ENCODE data around the gene GPC6.

GPC6 gene

DNA sequence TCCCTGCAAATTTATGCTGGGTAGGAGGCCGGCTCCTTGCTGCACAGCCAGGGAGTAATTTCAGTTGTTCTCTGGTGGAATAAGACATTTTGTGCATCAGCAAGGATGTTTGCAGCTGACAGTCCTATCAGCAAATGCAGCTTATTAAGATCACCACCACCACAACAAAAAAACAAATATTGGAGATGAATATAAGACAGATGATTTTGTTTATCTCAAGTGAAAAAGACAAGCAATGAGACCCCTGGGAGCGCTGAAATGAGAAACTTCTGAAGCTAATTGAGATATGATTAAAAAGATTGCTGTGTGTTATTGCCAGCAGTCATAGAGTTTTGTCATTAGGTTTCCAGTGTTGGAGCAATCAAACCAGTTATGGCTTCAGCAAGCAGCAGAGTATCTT lies 505.6 kb downstream of the GPC6 start:
- DNase-seq (ENCODE audit: low read depth in 2 of 2) = no peak

DNA sequence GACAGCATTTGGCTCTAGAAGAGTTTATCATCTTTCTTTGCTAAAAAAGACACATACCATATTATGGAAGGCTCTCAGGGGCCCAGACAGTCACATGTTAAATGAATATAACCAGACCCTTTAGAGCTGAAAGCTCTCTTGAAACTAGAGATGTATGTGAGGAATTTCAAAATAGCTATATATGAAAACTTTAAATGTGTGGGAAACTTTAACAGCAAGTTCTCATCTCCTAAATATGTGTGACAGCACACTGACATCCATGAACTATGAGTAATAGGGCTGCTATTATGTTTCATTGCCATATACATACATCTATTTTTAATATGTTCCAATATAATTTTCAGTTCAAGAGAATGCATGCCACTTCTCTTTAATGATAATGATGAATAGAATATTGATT lies 509.5 kb downstream of the GPC6 start:
- DNase-seq (ENCODE audit: low read depth in 2 of 2) = no peak

DNA sequence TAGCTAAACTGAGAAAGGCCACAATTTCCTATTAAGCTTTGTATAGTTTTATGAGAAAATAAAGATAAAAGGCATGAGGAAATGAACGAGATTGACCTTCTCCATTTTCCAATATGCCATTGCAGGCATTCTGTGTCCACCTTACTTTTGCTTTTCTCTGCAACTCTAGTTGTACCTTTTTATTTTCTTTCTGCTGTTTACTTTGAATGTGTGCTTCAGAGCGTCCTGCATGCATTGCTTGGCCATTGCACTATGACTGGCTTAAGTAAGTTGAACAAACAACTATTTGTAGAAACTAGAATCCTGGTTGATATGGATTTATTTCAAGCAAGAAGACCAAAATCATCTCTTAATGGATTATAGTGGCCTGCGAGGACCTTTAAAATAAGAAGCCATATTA lies 510.3 kb downstream of the GPC6 start:
- no peak for DNase-seq (ENCODE audit: low read depth in 2 of 2)

DNA sequence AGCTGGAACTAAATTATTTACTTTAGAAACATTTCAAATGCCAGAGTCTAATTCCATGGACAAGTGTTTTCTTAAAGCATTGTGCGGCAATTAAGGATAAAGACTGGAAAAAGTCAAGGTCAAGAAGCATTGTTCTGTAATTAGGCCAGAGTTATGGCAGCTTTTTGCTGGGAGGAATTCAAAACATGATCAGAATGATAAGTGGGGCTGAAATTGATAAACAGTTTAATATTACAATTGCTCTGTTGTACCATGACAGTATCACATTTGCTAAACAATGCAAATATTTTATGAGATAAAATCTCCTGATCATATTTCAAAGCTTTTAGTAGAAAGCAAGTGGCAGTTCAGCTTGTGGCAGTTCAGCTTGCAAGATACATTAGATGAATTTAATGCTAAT lies 513.7 kb downstream of the GPC6 start:
- DNase-seq (ENCODE audit: low read depth in 2 of 2) = no peak

DNA sequence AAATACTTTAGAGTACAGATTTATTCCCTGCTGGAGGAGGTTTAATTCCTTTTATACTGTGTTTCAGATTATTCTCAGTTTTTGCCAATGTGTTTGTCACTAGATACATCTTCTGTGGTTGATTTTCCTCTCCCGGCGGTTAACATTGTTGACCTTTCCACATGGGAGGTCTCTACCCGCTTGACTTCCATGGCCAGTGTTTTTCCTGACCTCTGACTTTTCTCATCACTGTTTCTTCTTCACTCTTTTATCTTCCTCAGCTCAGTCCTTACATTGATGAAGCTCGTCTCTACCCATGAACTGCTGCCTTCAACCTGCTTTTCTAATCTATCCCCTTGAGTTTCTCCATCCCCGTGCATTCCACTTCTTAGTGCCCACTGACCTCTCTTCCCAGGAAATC lies 517.4 kb downstream of the GPC6 start:
- DNase-seq (ENCODE audit: low read depth in 2 of 2) = no peak

DNA sequence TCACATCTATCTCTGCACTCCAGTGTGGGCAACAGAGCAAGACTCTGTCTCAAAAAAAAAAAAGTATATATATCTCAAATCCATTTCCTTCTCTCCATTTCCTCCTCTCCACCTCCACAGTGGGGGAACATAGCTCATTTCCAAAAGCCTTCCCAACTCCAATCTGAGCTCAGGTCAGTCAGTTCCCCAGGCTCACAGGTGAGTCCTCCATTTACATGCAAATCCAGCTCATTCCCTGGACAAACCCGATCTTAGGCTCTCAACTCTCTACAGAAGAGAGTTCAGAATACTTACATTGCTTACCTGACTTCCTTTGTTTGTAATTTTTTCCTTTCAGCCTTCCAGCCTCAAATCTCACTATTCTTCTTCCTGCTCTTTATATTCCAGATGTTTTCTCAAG lies 518.3 kb downstream of the GPC6 start:
- DNase-seq (ENCODE audit: low read depth in 2 of 2) = no peak

DNA sequence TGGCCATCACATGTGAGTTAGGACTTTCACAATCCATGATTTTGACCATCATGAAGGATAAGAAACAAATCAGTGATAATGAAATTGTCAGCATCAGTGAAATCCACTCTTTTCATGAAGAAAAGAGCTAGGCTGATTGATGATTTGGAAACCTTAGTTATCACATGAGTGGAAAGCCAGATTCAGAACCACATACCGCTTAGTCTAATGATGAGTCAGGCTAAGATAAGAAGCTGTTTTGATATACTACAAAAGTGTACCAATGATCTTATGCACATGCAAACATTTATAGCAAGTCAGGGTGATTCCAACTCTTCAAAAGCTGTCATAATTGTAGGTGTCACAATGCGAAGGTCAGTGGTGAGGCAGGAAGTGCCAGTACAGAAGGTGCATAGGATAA lies 519.3 kb downstream of the GPC6 start:
- no peak for DNase-seq (ENCODE audit: low read depth in 2 of 2)

DNA sequence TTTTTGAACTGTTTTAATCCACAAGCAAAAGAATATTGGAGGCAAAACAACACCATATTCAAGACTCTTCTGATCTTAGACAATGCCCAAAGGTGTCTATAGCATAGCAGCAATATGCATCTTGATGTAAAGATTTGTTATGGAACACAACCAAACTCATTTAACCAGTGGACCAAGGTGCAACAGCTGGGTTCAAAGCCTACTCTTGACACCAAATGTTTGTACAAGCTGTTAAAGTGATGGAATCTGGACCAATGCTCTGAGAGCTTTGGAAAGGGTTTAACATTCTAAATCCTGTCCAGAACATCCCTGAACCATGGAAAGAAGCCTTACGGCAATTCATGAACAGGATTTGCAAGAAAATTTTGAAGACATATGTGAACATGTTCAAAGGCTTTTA lies 520.0 kb downstream of the GPC6 start:
- no peak for DNase-seq (ENCODE audit: low read depth in 2 of 2)

DNA sequence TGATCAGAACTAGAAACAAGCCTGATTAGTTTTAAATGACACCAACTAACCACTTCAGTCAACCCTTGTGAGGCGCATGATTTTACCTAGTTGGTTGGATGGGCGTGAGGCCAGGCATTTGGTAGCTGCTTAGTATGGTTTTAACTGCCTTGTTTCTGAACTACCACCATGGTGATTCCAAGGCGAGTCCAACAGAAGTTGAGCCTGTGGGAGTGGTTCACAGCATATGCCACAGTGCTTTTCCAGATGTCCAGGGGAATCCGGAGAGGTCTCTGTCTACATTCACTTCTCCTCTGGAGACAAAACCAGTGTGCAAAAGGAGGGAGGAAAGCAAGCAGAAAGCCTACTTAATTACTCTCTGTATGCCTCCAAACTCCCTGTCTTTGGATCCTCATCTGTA lies 524.1 kb downstream of the GPC6 start:
- DNase-seq (ENCODE audit: low read depth in 2 of 2) = no peak

DNA sequence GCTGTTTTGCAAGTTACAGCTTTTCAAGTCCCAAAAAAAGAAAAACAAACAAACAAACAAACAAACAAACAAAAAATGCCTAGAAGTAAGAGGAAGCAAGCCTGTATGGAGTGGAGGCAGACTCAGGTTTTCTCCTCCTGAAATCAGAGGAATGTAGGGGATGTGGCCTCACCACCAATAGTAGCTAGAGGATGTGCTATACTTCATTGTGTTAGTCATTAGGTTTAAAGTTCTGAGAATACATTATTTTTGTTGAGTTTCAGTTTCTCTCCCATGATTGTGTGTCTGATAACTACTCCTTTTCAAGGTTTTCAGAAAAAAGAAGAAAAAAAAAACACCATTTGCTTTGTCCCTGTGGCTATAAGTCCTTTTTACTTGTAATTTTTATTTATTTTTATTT lies 524.5 kb downstream of the GPC6 start:
- no peak for DNase-seq (ENCODE audit: low read depth in 2 of 2)

DNA sequence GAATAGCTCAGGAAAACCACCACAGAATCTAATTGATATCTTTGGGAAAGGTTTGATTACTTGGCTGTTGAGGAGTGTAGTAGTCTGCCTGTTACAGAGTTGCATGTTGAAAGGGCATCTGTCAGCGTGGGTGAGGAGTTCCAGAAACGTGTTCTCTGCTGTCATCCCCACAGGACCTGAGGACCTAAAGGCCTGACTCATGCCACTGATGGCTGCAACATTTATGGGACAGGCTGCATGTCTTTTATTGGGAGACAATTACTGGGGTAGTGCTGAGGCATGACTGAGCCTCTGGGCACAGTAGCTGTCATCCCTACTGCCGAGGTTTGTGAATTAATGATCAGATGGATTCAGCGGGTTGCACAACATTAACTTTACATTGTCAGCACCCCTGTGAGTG lies 525.9 kb downstream of the GPC6 start:
- DNase-seq (ENCODE audit: low read depth in 2 of 2) = no peak

DNA sequence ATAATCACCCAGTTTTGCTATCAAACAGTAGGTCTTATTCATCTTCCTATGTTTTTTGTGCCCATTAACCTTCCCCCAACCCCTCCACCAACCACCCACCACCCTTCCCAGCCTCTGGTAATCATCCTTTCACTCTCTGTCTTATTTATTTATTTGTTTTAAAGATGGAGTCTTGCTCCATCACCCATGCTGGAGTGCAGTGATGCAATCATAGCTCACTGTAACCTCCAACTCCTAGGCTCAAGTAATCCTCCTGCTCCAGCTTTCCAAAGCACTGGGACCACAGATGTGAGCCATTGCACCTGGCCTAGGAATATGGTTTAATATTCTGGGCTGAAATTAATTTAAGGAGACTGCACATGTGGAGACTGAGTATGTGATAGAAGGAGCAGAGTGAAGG lies 527.0 kb downstream of the GPC6 start:
- DNase-seq (ENCODE audit: low read depth in 2 of 2) = no peak

DNA sequence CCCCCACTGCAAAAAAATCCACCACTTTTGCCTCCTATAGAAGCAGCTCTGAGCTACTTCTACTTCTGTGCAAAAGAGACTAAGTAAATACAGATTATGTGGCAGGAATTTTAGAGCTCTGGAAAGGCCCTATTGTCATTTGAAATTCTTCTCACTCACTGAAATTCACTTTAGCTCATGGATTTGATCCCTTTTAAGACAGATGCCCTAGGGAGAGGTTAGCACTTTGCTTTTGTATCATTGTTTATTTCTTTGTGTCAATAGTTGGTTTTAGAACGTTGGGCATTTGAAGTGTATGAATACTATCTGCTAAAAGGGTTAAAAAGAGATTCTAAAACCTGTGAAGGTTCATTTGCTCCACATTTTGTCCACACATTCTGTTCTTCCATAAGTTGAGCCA lies 528.7 kb downstream of the GPC6 start:
- DNase-seq (ENCODE audit: low read depth in 2 of 2) = no peak

DNA sequence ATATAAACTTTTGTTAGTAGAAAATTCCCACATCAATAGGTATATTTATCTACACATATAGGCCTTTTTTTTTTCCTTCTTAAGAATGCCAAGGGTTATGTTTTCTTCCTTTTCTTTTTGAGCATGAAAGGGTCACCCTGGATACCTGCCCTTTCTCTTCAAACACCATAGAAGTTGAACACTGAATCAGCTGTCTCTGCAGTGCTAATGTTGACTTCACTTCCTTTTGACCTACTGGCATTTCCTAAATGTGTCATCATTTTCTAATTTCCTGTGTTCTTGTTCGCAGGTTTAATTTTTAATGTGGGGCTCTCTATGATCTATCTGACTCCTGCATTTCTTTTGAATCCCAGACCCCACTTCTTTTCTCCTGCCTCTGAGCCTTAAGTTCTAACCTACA lies 532.0 kb downstream of the GPC6 start:
- DNase-seq (ENCODE audit: low read depth in 2 of 2) = no peak

DNA sequence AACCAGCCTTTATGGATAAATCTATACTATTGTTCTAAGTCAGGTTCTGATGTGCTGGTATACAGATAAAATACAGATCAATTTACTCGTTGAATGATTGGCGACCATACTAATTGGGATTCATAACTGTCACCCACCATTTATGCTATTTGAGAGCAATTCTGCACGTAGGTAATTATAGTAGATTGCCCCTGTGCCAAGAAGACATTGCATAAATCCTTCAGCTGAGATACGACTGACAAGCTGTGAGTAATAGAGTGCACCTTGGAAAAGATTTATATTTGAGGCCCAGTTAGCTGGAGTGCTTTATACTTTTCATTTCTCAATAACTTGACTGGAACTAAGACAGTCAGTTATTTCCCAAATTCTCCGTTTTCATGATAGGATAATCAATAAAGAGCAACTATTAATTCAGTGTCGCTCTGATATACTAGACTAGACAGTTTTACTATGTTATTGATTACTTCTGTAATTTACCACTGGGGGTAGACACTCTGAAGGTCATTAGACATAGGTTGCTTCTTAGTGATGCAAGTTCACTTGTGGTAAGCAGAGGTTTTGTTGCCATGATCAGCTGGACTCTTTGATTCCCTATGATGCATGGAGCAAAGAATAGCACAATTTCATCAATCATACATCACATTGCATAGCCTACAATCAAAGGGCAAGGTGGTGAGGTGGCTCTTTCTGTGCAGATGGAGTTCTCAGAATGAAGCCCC lies 536.3 kb downstream of the GPC6 start:
- no peak for DNase-seq (ENCODE audit: low read depth in 2 of 2)

DNA sequence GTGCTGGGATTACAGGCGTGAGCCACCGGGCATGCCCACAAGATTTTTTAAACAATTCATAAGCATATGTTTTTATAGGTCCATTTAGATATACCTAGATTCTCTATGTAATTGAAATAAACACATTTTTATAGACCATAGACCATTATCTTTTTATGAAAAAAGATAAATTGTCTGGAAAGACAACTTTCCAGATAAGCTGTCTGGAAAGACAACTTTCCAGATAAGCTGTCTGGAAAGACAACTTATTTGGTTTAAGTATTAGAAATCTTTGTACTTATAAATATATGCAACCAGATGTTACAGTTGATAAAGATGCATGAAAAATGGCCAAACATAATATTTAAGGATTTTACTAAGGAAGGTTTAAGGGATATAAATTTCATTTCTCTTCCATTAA lies 538.5 kb downstream of the GPC6 start:
- DNase-seq (ENCODE audit: low read depth in 2 of 2) = no peak

DNA sequence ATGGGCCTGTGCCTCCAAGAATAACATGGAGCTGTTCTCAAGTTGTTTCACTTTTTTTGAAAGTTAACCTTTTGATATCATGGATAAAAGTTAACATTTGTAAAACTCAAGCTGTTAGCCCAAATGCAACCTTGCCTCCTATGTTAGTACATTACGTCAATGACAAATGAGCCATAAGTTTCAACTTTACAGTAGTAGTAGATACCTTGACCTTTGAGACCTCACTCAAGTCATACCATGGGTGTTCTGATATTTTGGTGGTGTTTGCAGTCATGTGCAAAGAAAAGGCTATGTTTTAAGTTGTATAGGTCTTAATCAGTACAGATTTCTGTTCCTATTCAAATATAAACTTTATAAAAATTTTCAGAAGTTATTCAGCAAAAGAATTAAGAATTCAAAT lies 539.2 kb downstream of the GPC6 start:
- no peak for DNase-seq (ENCODE audit: low read depth in 2 of 2)

DNA sequence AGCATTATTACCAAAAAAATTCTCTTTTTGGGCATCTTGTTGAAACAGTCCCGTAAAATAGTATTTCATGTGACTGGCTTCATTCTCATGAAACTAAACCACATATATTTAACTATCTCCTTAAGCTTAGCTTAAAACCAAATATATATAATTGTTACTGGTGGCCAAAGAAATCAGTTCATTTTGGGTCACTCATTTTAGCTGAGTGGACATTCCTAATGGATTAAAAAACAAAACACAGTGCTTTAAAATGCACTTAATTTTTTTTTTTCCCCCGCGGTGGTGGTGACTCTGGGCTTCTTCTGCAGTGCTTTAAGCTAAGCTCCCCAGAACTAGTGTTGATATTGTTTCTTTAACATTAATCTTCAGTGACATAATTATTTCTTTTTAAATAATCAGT lies 540.1 kb downstream of the GPC6 start:
- no peak for DNase-seq (ENCODE audit: low read depth in 2 of 2)

DNA sequence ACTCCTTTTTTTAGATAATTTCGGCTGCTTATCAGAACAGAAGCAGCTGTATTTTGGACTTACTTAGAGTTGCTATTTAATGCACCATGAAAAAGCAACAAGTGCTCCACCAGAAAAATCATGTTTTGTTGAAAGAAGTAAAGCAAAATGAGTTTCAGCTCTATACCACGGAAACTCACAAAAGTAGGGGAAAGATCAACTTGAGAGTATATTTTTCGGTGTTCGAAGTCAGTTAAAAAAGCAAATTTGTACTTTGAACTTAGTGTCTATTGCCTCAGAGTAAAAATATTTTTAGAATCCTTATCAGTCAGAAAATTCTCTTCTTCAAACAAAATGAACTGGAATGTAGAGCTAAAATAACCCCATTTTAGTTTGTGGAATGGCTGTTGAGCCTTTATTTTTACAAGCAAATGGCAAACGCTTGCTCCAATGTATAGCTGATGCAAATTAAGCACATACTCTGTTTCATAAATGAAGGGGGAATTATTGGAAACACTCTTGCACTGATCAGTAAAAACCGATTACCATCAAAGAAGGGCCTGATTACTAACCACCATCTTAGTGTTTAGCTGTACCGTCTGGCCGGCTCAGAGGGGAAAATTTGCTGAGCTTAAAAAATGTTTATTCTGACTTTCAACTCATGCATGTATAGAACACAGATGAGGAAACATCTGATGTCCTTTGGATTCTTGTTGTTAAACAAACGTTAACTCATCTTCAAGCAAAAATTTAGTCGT lies 540.7 kb downstream of the GPC6 start:
- no peak for DNase-seq (ENCODE audit: low read depth in 2 of 2)

DNA sequence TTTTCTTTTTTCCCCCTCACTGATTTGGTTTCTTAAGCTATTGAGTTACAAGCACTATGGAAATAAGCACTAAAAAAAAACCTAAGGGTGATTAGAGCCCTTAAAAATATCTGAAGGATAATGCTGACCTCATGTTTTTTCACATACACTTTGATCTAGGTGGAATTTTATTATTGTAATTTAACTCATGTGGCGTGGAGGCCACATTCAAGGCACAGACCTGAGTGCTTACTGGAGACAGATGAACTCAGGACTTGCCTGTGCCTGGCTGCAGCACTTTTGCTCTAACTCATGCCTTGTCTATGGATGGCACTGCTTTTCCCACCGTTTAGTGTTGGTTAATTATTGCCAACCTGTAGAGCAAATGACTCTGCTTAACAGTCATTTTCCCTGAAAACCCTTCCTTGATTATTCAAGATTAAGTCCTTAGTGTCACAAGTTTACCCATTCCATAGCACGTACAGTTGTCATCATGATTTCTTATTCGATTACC lies 541.4 kb downstream of the GPC6 start:
- DNase-seq (ENCODE audit: low read depth in 2 of 2) = no peak

DNA sequence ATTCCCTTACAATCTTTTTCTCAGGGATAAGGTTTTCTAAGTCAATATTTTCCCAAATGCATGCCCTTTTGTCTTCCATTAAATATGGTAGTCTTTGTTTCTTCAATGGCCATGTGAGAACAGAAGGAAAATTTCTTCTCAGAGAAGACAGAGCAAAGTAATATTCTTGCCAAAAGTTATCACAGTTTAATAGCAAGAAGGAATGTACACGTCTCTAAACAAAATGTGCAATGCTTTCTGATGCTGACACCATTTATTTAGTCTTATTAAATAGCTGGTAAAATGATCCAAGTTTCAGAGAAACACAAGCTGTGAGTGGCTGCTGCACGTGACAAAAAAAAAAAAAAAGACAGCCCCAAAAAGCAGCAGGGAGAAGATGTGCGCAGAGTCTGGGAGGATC lies 542.5 kb downstream of the GPC6 start:
- no peak for DNase-seq (ENCODE audit: low read depth in 2 of 2)

DNA sequence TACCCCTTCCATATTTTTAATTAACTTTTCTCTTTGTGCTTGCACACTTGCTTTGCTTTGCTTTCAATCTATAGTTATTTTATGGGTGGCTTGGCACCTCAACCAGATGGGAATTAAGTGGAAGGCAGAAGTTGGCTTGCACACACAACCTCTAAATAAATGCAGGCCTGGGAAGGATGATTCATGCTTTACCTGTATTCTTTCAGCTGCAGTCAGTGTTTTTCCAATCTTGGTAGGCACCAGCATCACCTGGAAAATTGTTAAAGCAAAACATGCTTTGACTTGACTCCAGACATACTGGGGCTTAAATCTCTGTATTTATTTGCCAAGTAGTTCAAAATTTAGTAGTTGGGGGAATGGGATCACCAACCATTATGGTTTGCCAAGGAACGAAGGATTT lies 543.0 kb downstream of the GPC6 start:
- DNase-seq (ENCODE audit: low read depth in 2 of 2) = no peak

DNA sequence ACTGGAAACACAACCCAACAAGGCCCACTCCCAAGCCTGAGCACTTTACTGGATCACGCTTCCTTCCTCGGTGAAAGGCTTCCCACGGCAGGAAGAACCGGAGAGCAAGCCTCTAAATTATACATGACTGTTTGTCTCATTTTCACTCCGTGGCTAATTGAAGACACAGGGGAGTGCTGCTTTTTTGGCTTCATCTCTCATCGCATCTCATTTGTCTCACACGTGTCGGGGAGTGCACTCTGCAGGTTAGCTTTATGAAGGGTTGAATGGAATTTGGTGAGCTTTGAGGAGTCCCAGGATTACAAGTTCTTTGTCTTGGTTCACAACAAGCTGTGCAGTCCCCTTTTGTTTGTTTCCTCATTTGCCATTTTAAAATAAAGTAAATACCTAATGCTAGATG lies 544.6 kb downstream of the GPC6 start:
- no peak for DNase-seq (ENCODE audit: low read depth in 2 of 2)

DNA sequence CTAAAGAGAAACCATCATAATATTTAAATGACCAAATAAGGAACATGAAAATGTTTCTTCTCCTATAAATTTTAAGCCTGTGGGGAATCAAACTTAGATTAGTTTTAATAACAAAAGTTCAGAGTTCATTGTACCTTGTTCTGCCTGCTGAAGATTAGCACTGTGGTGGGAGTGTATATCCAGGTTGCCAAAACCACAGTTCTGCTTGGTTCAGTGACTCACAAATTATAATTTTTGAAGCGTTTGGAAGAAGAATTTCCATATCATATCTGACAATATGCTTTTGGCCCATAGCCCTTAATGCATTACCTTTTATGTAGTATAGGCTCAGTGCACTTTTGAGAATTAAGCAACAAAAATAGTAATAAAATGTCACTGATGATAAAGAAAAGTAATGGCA lies 545.2 kb downstream of the GPC6 start:
- DNase-seq (ENCODE audit: low read depth in 2 of 2) = no peak

Data from activated CD4-positive, alpha-beta T cell treated with anti-CD3 and anti-CD28 coated beads for 24 hours (primary cell).